OCI-LY1 (cell line): ENCODE data around the gene NUP50.

Source experiments
- H2AFZ ChIP-seq: fragments of 200-600 bp; sonication (generic), shearing (Covaris generic); 2 replicates; pipeline ENCODE4 v1.6.0; 2014; ENCODE audit warnings: antibody characterized with exemption, mild to moderate bottlenecking, low read length
- H3F3A ChIP-seq: fragments of 200-600 bp; sonication (generic), shearing (Covaris generic); 2 replicates; pipeline ENCODE4 v1.6.0; 2014; ENCODE audit warnings: mild to moderate bottlenecking, antibody characterized with exemption, low read length, moderate library complexity; ENCODE audit not compliant: insufficient read depth
- H3K27ac ChIP-seq: fragments of 200-600 bp; sonication (generic); 2 replicates; pipeline ENCODE4 v1.5.1; 2014; ENCODE audit warnings: low read length, mixed run types, mild to moderate bottlenecking, low read depth; ENCODE audit not compliant: poor library complexity, severe bottlenecking
- H3K27me3 ChIP-seq: fragments of 200-600 bp; sonication (generic); 2 replicates; pipeline ENCODE4 v1.6.0; 2014; ENCODE audit warnings: antibody characterized with exemption, mild to moderate bottlenecking, low read length, moderate library complexity; ENCODE audit not compliant: insufficient read depth
- H3K36me3 ChIP-seq: fragments of 200-600 bp; sonication (generic); 2 replicates; pipeline ENCODE4 v1.6.1; 2014; ENCODE audit warnings: mild to moderate bottlenecking, antibody characterized with exemption, low read length, moderate library complexity, mixed read lengths; ENCODE audit not compliant: insufficient read depth
- H3K4me1 ChIP-seq: fragments of 200-600 bp; sonication (generic); 2 replicates; pipeline ENCODE4 v1.5.1; 2014; ENCODE audit warnings: mild to moderate bottlenecking, low read length, moderate library complexity; ENCODE audit not compliant: insufficient read depth, severe bottlenecking
- H3K4me2 ChIP-seq: fragments of 200-600 bp; sonication (generic), shearing (Covaris generic); 2 replicates; pipeline ENCODE4 v1.6.1; 2014; ENCODE audit warnings: low read length
- H3K4me3 ChIP-seq: fragments of 200-600 bp; sonication (generic); 2 replicates; pipeline ENCODE4 v1.5.1; 2014; ENCODE audit warnings: low read length, low read depth, mild to moderate bottlenecking, mixed read lengths; ENCODE audit not compliant: poor library complexity, severe bottlenecking
- H3K79me2 ChIP-seq: fragments of 200-600 bp; shearing (Covaris generic); 2 replicates; pipeline ENCODE4 v1.6.1; 2016; ENCODE audit warnings: mixed run types, low read length, mixed read lengths; ENCODE audit not compliant: insufficient read depth
- H3K9ac ChIP-seq: fragments of 200-600 bp; sonication (generic), shearing (Covaris generic); 2 replicates; pipeline ENCODE4 v1.6.1; 2014; ENCODE audit warnings: mild to moderate bottlenecking, low read length, mixed read lengths
- H3K9me2 ChIP-seq: fragments of 200-600 bp; sonication (generic), shearing (Covaris generic); 2 replicates; pipeline ENCODE4 v1.6.1; 2014; ENCODE audit warnings: low read depth, mild to moderate bottlenecking, low read length, mixed read lengths
- H3K9me3 ChIP-seq: fragments of 200-600 bp; shearing (Covaris generic); 2 replicates; pipeline ENCODE4 v1.6.1; 2014; ENCODE audit warnings: low read length, mixed read lengths
- H4K20me1 ChIP-seq: fragments of 200-600 bp; sonication (generic), shearing (Covaris generic); 2 replicates; pipeline ENCODE4 v1.6.0; 2016; ENCODE audit warnings: mild to moderate bottlenecking, low read length; ENCODE audit not compliant: insufficient read depth
- CTCF ChIP-seq: fragments of 200-600 bp; sonication (generic), shearing (Covaris generic); IDR thresholded peaks from 2 replicates; pipeline ENCODE4 v1.5.1; 2017; ENCODE audit warnings: mild to moderate bottlenecking, antibody characterized with exemption, low read length, moderate library complexity, mixed read lengths
- EZH2 ChIP-seq: fragments of 200-600 bp; sonication (generic), shearing (Covaris generic); IDR thresholded peaks from 2 replicates; pipeline ENCODE4 v1.8.0; 2017; ENCODE audit warnings: borderline replicate concordance, mixed run types, mild to moderate bottlenecking, antibody characterized with exemption, low read length, moderate library complexity, mixed read lengths

The NUP50 gene

GRCh38 chr22:45196926-45197605 is 33.3 kb downstream of the NUP50 start:
- H3K9me3 ChIP-seq = no peaks in the 10 kb centered on the region
- H3K4me2 ChIP-seq = no peak overlapping the region
- no peaks in the 10 kb centered on the region for H3K27me3 ChIP-seq
- H3F3A ChIP-seq = no peaks in the 10 kb centered on the region
- TF ChIP-seq CTCF (no peak), EZH2 (no peak)
- H3K36me3 ChIP-seq = no peaks in the 10 kb centered on the region
- no peak overlapping the region for H3K4me3 ChIP-seq
- H4K20me1 ChIP-seq = no peaks in the 10 kb centered on the region
- H2AFZ ChIP-seq = no peak overlapping the region
- H3K27ac ChIP-seq = no peak overlapping the region
- H3K9me2 ChIP-seq = no peaks in the 10 kb centered on the region
- H3K79me2 ChIP-seq = no peaks in the 10 kb centered on the region
- H3K9ac ChIP-seq = no peak overlapping the region
- no peaks in the 10 kb centered on the region for H3K4me1 ChIP-seq

DNA sequence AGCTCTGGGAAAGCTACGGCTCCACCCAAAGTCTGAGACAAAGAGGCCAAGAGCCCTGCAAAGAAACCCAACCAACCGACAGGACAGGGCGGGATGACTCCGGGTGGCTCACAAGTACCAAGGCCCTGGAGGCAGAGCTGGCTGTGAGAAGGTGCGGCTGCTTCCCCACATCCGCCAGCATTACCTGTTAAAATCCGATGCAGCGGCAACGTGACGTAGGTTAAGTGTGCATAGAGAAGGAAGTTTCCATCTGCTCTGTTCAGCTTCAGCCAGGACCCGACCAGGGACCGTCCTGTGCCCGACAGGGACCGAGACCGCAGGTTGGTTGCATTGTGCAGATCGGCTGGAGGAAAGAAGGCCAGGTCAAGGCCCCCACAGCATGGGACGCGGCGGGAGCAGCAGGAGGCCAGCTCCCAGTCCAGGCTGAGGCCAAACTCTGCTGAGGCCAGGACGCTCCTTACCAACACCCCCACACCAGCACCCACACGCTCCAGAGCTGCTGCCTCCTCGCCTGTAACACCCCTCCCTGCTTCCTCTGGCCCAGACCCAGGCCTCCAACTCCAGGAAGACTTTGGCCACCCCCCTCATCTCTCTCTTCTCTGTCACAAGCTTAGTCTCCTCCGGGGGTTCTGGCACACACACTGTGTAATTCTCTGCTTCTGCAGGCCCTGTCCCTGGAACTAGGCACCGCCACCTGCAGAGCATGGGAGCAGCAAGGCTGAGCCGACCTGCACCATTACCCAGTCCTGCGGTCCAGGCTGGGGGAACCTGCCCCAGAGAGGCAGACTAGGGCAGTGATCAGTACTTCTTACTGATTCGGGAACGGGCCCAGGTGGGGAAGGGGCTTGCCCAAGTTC is 34.1 kb downstream of the NUP50 start:
- no peak overlapping the region for H3K4me3 ChIP-seq
- no peak overlapping the region for H3K27ac ChIP-seq
- H3K27me3 ChIP-seq = no peaks in the 10 kb centered on the region
- H3F3A ChIP-seq = no peaks in the 10 kb centered on the region
- H3K79me2 ChIP-seq = no peaks in the 10 kb centered on the region
- no peaks in the 10 kb centered on the region for H3K9me2 ChIP-seq
- no peaks in the 10 kb centered on the region for H3K9me3 ChIP-seq
- H2AFZ ChIP-seq = no peak overlapping the region
- H3K36me3 ChIP-seq = no peaks in the 10 kb centered on the region
- no peak overlapping the region for H3K4me2 ChIP-seq
- H3K4me1 ChIP-seq = no peaks in the 10 kb centered on the region
- no peaks in the 10 kb centered on the region for H4K20me1 ChIP-seq
- no peak for TF ChIP-seq CTCF
- no peak for TF ChIP-seq EZH2
- no peak overlapping the region for H3K9ac ChIP-seq

DNA sequence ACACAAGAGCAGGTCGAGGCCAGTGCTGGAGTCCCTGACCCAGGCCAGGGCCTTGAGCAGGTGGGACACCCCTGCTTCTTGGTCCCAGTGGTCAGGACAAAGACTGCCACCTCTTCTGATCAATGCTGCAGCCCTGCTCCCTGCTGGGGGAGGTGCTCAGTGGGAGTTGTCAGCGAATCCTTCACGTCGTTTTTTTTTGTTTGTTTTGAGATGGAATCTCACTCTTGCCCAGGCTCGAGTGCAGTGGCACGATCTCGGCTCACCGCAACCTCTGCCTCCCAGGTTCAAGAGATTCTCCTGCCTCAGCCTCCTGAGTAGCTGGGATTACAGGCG is 34.7 kb downstream of the NUP50 start:
- Histone ChIP-seq H3K27me3 (no peaks in the 10 kb centered on the region), H4K20me1 (no peaks in the 10 kb centered on the region), H3K4me3 (no peak overlapping the region), H3K4me2 (no peak overlapping the region), H3K9me3 (no peaks in the 10 kb centered on the region), H3K4me1 (no peaks in the 10 kb centered on the region), H3K79me2 (no peaks in the 10 kb centered on the region), H2AFZ (no peak overlapping the region), H3K27ac (no peak overlapping the region), H3F3A (no peaks in the 10 kb centered on the region), H3K36me3 (no peaks in the 10 kb centered on the region), H3K9me2 (no peaks in the 10 kb centered on the region), H3K9ac (no peak overlapping the region)
- TF ChIP-seq CTCF (no peak), EZH2 (no peak)
